Globus pallidus (tissue), 1 donor: ENCODE measurements around the gene SEMA3G.

Source experiments
- DNase-seq: peaks from one replicate; pipeline ENCODE4 v3.0.0-alpha.2; 2015; ENCODE audit warnings: low spot score

SEMA3G gene

DNA sequence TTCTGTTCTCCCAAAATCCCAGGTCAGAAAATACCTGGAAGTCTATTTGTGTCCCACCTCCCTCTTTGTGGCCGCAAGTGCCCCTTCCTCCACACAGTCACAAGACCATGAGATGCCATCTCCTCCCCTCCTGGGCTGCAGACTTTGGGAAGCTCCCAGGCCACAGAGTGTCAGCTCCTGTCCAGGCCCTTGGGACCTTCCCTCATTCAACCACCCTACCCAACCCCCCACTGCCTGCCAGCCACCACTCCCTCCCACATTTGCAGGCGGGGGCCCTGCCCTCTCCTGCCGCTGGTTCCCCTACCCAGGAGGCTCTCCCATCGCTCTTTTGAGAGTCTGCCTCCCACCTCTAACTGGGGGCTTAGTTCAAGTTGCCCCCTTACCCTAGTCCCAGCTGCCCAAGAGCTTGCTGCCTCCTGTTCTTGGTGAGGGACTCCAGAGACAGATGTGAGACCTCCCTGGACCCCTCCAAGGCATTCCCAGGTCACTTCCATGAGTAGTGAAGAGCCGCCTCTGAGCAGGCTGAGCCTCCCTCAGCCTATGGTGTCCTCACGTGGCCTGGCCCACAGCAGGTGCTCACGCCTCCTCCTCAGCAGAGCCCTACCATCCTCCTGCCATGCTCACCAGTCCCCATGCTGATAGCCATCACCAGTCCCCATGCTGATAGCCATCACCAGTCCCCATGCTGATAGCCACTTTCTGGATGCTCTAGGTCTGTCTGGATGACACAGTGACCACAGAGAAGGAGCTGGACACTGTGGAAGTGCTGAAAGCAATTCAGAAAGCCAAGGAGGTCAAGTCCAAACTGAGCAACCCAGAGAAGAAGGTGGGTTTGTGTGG, 34.4 kb upstream of the SEMA3G start:
- no peak for DNase-seq

DNA sequence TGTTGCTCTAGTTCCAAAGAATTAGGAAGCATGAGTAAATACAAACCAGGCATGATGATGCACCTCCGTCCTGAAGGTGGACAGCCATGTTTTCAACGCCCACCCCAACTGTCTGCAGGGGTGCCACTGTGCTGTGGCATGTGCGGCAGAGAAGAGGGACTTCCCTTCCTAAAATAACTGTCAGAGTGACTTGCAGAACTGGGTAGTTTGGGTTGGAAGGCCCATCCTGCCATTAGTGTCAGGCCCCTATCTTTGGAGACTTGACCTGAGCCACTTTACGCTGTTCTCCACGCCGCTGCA, 32.8 kb upstream of the SEMA3G start:
- DNase-seq = no peak

DNA sequence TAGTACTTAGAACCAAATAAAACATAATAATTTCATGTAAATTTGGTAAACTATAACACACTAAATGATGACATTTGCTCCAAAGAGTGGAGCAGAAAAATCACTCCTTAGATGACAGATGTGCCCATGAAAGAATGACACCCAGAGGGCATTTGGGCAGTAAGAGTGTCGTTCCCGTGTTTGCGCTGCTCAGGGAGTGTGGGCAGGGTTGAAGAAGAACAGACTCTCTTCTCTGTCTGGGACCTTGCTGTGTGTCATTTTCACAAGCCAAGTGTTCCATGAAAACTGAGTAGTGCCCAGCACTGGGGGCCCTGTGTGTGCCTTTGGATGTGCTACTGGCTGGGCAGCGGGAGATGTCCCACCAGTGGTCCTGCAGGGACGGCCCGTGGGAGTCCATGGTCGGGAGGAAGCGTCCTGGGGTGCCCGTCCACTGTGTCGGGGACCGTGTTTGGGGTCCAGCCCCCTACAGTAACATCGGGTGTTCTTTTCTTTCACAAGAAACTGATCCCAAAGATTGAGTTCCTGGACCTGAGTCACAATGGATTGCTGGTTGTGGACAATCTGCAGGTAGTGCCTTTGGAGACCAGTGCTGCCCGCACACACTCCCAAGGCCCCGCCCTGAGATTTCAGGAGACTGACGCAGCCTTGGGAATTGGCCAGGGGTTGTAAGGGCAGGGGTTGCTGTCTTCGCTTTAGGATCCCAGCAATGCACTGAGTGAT, 32.3 kb upstream of the SEMA3G start:
- no peak for DNase-seq

DNA sequence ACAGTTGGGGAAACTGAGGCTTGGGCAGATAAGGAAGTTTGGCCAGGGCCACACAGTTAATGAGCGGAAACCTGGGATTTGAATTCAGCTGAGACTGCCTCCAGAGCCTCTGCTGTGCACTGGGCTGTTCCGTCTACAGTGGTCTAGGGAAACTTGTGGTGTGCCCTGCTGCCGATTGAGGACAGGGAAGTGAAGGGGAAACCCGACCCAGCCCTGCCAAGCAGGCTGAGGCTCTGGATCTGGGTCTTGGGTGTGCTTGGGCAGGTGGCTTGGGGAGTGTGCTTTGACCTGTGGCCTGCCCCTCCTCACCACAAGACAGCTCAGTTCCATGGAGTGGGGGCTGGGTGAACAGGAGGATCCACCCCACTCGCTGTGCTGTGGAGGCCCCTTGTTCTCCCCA, 28.1 kb upstream of the SEMA3G start:
- no peak for DNase-seq

DNA sequence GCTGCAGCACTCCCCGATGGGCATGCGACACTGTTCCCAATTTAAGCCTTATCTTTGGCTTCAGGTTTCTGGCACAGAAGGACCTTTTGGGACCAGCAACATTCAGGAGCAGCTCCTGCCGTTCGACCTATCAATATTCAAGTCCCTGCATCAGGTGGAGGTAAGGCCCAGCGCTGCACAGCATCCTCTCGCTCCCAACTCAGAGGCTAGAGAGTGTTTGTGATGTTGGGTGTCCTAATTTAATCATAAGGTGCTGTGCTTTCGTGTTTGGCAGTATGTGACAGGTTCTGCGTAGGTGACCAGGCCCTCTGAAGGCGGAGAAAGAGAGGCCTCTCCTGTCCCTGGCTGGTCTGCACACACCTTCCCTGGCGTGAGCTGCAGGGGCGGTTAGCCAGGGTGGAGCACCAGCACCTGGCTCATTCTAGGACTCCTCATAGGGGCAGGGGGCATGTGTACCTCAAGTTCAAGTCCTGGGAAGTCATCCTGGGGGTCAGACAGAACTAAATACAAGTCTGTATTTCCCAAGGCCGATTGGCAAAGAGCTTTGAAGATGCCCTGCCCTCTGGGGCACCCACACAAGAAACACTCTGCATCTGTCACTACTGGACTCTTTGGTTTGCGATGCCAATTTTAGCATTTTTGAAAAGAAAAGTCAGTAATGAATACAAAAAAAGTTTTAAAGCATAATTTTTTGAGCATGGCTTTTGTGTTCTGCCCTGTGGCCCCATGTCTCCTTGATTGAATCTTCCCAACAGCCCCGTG, 27.5 kb upstream of the SEMA3G start:
- no peak for DNase-seq

DNA sequence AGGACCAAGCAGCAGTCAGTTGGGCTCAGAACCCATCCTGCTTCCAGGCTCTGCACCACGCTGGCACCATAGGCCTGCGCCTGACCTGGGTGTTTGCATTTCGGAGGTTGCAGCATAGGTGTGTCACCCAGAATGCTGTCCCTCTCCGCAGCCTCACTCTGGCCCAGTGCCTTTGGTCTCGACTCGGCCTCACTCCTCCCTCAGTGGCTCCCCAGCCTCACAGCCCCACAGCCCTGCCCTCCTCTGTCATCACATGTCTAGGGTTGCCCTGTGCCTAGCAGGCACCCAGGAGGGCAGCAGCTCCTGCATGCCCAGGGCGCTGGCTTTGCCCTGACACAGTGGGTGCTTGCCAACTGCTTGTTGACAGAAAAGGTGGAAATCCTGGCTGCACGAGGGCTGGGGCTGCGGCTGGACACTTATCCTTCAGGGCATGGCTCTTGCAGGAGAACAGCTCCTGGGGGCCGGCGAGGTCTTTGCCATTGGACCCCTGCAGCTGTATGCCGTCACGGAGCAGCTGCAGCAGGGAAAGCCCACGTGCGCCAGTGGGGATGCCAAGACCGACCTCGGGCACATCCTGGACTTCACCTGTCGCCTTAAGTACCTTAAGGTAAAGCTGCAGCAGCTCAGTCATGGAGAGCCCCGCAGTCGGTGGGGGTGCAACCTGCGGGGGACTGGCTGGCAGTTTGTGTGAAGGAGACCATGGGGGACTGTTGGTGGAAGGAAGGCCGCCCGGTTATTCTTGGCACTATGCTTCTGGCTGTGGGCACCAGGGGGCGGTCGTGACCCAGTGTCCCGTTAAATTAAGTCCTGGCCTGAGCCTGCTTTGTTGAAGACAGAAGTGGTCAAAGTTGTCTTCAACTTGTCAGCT, 26.7 kb upstream of the SEMA3G start:
- DNase-seq = peak; percentile 53

DNA sequence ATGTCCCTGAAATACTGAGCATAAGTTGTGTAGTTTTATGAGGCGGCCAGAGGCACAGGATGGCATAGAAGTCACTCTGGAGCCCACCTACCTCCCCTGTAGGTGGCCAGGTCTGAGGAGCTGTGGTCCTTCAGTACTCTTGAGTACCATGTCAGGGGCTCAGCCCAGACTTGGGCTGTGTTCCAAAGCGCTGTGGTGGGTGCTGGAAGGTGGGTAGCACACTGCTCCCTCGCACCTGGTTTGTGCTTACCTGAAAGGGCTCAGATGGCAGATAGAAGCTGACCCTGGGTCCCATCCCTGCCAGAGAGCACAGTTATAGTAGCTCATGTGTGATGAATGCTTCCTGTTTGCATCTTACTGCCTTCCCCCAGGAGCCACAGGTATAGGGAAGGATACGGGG, 26.0 kb upstream of the SEMA3G start:
- no peak for DNase-seq

DNA sequence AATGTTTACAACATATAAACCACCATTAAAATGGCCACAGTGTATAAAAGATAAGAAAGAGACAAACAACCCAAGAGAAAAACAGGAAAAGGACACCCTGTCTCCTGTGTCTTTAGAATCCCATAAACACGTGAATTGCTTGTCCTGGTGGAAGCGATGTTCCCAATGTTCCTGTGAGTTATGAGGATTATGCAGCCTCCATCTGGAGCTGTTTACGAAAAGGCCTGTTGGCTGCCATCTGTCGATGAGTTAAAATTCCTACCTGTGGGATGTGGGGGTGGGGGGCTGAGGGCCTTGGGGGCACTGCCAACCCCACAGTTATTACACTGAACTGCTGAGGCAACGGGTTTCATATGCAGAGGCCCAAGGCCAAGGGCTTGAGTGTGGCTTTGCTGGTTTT, 24.1 kb upstream of the SEMA3G start:
- no peak for DNase-seq

DNA sequence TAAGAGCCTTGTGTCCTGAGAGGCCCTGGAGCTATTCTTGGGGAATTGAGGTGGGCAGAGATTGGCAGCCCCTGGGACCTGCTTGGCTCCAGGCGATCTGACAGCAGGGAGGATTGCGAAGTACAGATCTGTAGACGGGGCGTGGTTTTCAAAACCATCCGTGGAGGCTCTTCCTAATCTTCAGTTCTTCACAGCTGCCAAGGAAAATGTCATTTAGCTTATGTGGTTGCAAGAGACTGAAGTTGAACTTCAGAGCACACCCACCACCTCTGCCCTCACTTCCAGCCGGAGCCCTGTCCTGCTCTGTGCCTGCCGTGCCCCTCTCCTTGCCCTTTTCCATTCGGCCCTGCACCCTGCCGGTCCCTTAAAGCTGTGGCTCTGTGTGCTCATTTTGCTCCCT, 23.4 kb upstream of the SEMA3G start:
- no peak for DNase-seq

DNA sequence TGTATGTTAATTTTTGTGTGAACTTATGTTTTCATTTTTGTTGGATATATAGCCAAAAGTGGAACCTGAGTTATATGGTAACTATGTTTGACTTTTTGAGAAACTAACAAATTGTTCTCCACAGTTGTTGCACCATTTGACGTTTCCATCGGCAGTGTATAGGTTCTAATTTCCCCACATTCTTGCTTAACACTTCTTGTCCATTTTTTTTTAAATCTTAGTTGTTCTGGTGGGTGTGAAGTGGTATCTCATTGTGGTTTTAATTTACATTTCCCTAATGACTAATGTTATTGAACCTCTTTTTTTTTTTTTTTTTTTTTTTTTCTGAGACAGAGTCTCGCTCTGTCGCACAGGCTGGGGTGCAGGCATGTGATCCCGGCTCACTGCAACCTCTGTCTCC, 18.5 kb upstream of the SEMA3G start:
- DNase-seq = no peak

DNA sequence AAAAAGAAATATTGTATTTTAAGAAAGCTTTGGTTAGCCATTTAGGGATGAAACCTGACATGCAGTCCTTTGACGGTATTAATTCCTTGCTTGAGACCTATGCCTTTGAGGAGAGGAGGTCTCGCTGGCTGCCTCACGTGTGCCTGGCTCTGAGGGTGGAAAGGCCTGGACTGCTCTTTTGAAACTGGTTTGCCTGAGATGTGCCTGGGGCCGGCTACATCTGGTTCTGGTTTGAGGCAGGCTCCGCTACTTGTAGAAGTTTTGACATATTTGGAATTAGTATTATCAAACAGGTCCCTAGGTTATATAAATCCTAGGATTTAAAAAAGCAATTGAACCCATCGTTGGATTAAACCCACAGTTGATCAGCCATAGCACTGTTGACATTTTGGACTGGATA, 17.0 kb upstream of the SEMA3G start:
- DNase-seq = no peak

DNA sequence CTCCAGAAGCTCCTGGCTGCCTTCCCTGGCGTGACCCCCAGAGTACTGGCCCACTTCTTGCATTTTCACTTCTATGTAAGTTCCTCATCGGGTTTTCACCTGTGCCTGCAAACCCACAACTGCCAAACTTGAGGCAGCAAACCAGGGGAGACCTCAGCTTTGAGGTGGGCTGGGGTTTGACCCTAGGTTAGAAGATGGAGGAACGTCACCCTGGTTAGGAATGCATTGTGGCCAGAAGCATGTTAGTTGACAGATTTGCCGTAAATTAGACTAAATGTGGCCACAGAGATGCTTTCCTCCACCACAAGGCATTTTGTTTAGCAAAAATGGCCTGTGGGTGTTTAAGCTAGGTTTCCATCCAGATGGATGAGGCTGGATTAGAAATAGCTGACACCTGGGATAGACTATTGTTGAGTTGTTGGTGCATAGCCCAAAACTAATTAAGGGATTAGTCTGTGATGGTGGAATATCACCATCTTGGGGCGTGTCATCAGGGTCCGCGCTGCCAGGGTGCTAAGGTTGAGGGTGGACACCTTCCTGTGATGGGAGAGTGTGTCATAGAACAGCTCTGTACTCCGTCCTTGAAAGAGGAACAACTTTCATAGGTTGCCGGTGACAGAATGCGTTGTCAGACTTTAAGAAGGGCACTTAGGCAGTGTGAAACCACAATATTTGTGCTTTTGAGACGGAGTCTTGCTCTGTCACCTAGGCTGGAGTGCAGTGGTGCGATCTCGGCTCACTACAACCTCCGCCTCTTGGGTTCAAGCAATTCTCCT, 14.1 kb upstream of the SEMA3G start:
- no peak for DNase-seq

DNA sequence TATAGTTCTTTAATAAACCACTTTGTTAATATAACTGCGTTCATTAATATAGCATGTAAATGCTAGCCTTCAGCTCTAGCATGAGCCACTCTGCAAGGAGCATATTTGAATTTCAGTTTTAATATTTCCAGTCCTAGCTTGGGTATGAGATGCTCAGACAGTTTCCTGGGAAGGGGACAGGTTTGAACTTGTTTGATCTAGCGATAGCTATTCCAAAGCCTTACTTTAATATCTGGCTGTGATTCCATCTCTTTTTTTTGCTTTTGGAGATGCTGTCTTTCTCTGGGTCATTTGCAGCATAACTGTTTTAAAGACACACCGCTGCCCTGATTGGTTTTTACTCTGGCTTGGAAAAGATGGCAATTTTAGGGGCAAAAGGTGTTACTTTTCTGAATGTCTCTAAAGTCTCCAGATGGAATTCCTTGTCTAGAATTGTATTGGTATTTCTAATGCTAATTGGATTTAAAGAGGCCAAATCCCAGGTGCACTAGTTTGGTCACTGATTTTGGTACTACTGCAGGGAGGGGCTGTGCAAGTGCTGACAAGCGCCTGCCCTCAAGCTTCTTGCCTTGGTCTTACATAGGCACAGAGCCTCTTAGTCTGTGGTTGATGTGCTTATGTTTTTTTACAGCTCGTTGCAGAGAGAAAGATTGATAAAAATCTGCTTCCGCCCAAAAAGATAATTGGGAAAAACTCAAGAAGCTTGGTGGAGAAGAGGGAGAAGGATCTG, 13.3 kb upstream of the SEMA3G start:
- no peak for DNase-seq

DNA sequence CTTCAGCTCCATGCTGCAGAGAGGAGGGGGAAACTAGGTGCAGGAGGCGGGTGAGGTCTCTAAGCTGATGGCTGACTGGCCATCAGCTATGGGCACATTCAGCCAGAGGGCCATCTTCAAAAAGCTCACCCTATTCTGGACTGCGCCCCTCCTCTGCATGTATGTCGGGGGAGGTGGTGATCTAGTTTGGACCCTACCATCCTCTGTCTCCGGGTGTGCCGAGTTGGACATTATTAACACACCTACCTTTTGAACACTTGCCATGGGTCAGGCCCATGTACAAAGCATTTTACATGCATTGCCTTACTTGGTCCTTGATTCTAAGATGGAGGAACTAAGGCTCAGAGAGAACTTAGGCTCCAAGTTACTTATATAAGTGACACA, 11.9 kb upstream of the SEMA3G start:
- no peak for DNase-seq

DNA sequence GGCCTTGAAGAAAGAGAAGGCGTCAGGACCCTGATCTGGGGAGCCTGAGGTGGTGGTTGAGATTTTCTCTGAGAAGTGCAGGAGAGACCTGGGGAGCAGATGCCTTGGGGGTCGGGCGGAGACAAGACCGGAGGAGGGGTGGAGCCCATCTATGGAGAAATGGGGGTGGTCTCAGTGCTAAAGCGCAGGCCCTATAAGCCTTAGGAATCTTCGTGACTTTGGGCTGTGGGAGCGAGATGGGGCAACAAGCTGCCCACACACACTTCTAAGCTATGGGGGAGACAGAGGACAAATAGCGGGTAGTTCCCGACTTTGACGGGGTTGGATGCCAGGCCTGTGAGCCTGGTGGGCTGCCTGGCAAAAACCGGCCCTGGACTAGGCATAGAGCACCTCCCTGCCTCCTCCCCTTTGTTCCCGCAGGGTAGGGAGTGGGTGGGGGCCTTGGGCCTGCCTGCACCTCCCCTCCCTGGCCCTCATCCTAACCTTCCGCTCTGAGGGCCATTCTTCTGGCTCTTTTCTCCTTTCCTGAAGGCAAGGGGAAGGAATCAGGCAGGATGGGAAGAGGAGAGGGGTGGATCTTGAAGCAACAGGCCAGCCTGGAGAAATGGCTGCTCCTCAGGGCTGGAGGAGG, 11.4 kb upstream of the SEMA3G start:
- peak; percentile 22 for DNase-seq

DNA sequence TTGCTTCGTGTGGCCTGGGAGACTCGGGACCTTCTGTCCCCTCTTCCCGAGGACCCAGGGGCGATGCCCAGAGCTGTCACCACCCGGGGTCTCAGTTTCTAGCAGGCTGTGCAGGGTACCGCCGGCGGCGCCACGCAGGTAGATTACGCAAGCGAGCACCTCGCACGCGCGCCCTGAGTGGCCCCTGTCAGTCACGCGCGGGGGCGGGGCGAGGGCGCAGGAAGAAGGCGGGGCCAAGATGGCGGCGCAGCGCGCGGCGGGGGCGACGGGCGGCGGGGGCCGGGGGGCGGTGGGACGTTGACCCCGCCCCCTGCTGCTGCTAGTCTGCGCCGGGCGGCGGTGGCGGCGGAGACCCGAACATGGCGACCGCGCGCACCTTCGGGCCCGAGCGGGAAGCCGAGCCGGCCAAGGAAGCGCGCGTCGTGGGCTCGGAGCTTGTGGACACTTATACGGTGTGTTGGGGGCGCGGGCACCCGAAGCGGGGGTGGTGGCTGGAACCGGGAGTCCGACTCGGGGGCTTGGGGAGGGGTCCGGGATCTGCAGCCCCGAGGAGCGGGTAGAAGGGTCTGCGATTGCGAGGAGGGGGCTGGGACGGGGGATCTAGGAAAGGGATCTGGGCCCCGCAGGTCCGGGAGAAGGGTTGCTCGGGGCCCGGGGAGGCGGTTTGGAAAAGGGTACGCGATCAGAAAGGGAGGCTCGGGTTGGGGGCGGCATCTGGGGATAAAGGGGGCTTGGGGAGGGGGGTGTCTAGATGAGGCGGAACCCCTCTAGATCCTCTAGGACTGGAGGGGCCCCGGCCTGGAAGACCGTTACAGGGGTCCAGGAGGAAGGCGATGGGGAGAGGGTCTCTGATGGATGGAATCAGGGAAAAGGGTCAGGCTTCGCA, 10.6 kb upstream of the SEMA3G start, which contains the start of gene NISCH:
Gene NISCH, plus strand, starts transcription at position 322 of the 886 bp plus-strand sequence. Its CDS starts 38 bp downstream, at position 360.
- peak; percentile 82 for DNase-seq

DNA sequence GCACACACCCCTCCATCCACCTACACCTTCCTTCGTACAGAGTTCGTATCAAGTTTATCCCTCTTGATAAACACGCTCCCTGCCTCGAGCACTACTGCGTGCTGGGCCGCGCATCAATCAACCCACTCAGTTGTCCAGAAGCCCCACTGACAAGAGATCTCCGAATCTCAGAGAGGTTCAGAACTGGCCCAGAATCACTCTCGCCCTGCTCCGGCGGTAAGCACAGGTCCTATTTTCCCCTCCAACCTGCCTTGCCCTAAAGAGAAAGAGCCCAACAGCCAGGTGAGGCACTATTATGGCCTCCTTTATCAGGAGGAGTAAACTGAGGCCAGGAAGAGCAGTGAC, 10.0 kb upstream of the SEMA3G start:
- DNase-seq = no peak

DNA sequence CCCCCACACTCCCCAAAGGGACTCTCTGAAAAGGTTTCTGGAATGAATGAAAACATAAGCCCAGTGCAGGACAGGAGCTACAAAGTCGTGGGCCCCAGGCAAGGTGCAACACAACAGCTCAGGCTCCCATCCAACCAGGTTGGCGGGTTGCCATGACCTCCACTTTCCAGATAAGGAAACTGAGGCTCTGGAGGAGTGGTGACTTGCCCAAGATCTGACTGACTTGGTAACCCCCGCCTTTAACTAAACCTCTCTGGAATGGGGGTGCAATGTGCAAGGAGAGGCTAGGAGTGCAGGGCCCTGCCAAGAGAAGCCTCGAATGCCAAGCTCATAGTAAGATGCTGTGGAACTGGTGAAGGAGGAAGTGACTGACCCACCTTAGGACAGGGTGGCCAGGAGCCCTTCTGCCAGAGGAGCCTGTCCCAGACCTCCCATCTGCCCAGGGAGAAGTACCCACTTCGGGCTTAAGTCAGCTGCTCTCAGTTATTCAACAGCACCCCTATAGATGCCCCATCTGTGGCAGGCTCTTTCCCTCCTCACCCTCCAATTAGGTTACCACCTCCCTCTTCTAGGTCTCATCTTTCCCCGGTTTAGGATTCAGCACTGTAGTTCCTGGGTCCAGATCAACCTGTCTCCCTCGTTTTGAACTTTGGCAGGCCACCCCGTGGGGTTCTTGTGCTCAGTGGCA, 9.5 kb upstream of the SEMA3G start:
- DNase-seq = peak; percentile 8
